IMR-90 (cell line): Measurements from ENCODE around the gene ALDOA. TPM values are rescaled to one million over a fixed set of nuclear protein-coding genes. Genes with fewer than 3 reads are reported as not detected.

Experiments
- CEBPB ChIP-seq: IDR thresholded peaks from 2 replicates; pipeline ENCODE4 v1.6.1; 2012; ENCODE audit warnings: low read depth, low read length, improper control_type of control experiment
- CHD1 ChIP-seq: IDR thresholded peaks from 2 replicates; pipeline ENCODE4 v1.6.1; 2012; ENCODE audit warnings: low read depth, low read length, improper control_type of control experiment
- FOS ChIP-seq: fragments of 150-350 bp; IDR thresholded peaks from 2 replicates; pipeline ENCODE4 v1.6.1; 2016; ENCODE audit warnings: low read depth, low read length
- RCOR1 ChIP-seq: IDR thresholded peaks from 2 replicates; pipeline ENCODE4 v1.6.1; 2012; ENCODE audit warnings: mild to moderate bottlenecking, low read length, improper control_type of control experiment; ENCODE audit not compliant: insufficient replicate concordance
- polyA plus RNA-seq, 3 experiments: library from polyadenylated mRNA; depleted of rRNA; stranded (reverse); fragments of >200 nt; gene quantifications; 2 replicates each; pipeline ENCODE4 v1.2.3, GENCODE V29; 2012; ENCODE audit warnings: low replicate concordance in 1 of 3
- total RNA-seq: library from RNA; depleted of rRNA; stranded (reverse); fragments of >200 nt; gene quantifications from 2 replicates; pipeline ENCODE4 v1.2.3, GENCODE V29; 2012

Gene ALDOA
- total and polyA plus RNA-seq, 2 of the 4 experiments (the other 2 are of a cell fraction) = 1,697 to 1,990 TPM

GRCh38 chr16:30095166-30096078 is 29.9 kb downstream of the ALDOA start (continued):
- TF ChIP-seq RCOR1 (no peak), FOS (no peak), CHD1 (no peak), CEBPB (no peak)
